NCI-H1417 treated with DMSO at 0.1 percent for 48 hours (cell line): Measurements from ENCODE around the gene ROR1.

Experiments
- DNase-seq: peaks from one replicate; lab custom pipeline; 2025; lab: John Stamatoyannopoulos, UW

ROR1 gene

GRCh38 chr1:63976006-63976405 lies 202.2 kb downstream of the ROR1 start:
- no peak for DNase-seq

- DNase-seq, result no peak
Measured at GRCh38 chr1:63977466-63977865, 203.6 kb downstream of the ROR1 start.

DNA sequence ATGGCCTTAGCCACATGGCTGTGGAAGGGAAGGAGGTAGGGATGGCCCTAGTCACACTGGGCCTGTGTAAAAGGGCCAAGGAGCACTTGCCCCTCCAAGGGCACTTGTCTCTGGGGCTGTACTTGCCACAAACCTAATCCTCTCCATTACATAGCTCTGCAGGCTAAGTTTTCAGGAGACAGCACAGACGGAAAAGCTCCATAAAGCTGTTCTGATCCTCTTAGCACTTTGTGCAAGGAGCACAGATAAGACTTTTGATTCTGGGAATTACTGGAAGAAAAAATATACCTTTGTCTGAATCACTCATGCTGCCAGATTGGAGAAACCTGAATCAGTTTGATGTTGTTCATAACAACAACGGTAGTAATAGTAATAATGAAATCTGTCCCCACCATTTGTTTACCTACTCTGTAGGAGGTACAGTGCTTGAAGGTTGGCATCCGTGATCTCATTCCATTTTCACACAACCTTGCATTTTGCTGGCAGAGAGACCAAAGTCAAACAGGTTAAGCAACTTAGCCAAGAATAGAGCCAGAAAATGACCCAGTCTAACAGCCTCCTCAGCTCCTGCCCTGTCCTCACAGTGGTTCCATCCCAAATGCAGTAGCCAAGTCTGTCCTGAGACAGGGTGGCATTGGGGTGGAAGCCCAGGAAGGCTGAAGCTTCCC lies 207.1 kb downstream of the ROR1 start:
- DNase-seq, result no peak

GRCh38 chr1:63981408-63981773 lies 207.6 kb downstream of the ROR1 start:
- no peak for DNase-seq

DNA sequence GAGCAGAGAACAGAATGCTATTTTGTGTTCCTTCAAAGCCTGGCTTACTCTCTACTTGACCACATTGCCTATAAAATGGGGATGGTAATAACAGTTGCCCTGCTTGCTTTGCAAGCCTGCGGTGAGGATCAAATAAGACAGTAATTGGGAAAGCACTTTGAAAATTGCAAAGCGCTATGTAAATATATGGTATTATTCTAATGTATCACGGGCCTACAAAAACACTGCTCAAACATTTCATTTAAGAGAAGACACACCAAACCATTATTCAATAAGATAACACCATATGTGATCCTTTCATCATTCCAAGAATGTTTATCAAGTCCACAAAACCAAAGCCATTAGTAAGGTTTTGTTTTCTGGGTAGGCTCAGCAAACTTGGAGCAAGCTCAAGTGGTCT lies 208.4 kb downstream of the ROR1 start:
- DNase-seq, result no peak

GRCh38 chr1:63983391-63984256 lies 209.8 kb downstream of the ROR1 start:
- no peak for DNase-seq

DNA sequence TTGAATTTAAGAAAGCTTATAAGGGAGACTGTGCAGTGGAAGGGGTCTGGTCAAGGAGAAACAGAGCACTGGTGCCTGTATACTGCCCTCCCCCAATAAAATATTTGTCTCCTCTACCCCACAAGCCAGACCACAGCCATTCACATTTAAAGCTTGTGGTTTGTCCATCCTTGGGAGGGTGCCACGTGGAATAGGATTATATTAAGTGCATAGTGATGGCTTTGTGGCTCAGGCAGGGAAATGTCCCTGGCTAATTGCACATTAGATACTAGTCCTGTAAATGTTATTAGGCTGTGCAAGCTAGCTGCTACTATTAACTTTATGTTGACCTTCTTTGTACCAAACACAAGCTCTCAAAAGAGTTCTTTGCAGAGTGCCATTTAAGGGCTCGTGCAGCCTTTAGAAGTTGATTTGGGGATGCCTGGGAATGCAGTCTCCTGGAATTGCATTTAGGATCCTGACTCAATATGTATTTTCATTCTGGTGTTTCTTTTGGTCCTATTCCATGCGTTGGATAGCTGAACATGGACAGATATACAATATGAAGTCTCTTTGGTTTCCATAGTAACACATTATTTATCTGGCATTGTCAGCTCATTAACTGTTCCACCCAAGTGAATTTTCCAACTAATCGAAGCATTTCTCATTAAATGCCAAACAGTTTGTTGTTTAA lies 210.6 kb downstream of the ROR1 start:
- no peak for DNase-seq

GRCh38 chr1:63984930-63985290 lies 211.1 kb downstream of the ROR1 start:
- no peak for DNase-seq

DNA sequence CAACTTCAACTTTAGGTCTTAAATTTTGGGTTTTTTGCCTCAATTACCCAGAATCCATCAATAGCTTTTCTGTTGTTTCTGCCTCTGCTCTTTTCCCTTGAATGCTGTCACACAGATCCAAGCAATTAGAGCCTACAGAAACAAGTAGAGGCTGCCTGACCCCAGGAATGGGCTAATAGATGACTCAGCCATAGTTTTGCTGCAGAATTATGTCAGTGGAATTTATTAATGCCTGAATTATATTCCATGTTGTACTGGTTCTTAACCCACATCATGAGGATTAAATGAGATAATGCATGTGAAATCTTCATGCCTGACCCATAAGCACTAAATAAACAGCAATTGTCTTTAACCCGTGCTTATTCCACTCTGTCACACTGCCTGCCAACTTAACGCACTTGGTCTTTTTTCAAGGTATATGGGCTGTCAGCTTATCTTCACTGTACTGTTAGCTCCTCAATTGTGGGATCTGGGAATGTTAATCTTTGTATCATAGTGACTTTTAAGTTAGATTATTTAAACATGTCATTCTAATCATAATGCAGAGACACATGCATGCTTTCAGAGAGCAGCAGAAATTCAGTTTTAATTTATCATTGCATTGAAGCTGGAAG lies 213.3 kb downstream of the ROR1 start:
- DNase-seq, result no peak

GRCh38 chr1:63987628-63988024 lies 213.8 kb downstream of the ROR1 start:
- no peak for DNase-seq

DNA sequence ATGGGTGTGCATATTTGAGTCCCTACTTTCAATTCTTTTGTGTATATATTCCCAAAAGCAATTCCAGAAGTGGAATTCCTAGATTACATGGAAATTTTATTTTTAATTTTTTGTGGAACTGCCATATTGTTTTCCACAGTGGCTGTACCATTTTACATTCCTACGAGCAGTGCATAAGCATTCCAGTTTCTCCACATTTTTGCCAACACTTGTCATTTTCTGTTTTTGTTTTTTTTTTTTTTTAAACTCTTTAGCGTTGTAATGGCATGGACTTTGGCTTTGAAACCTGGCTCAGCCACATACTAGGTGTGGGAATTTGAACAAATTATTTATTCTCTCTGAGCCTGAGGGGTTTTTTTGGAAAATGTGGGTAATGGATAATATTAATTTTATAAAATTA lies 215.1 kb downstream of the ROR1 start:
- no peak for DNase-seq

GRCh38 chr1:63991685-63992084 lies 217.9 kb downstream of the ROR1 start:
- no peak for DNase-seq

DNA sequence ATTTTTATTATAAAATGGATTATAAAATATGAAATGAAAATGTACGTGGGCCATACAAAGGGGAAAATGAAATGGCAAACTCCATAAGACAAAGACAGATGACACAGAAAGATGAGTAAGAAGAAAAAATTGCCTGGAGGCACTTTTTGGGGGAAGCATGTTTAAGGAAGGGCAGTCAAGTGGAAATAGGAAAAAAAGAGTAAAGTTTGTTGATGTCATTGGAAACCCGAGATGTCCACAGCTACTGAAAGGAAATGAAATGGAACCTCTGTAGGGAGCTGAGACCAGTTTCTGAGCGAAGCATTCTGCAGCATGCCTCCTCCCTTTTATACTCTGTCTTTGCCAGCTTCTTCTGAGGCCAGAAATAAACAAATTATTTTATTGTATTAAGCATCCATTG lies 226.2 kb downstream of the ROR1 start:
- no peak for DNase-seq

- DNase-seq, result no peak
Measured at GRCh38 chr1:64001038-64001437, 227.2 kb downstream of the ROR1 start.

- DNase-seq, result no peak
Measured at GRCh38 chr1:64004451-64005025, 230.7 kb downstream of the ROR1 start.

- no peak for DNase-seq
Measured at GRCh38 chr1:64005801-64006200, 232.0 kb downstream of the ROR1 start.

GRCh38 chr1:64006276-64007051 lies 232.6 kb downstream of the ROR1 start:
- no peak for DNase-seq

DNA sequence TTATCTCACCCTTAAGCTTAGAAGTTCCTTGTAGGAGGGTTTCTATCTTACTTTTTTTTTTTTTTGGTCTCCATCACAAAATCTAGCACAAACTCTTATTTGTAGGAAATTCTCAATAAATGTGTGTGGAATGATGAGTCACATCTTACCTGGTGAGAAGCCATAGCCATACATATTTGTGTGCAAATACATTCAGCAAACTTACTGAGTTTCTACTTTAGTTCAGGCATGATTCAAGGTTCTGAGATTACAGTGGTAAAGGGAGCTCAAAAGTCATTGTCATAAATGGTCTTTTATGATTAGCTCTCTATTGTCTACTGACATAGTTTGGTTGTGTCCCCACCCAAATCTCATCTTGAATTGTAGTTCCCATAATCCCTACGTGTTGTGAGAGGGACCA lies 236.5 kb downstream of the ROR1 start:
- no peak for DNase-seq

DNA sequence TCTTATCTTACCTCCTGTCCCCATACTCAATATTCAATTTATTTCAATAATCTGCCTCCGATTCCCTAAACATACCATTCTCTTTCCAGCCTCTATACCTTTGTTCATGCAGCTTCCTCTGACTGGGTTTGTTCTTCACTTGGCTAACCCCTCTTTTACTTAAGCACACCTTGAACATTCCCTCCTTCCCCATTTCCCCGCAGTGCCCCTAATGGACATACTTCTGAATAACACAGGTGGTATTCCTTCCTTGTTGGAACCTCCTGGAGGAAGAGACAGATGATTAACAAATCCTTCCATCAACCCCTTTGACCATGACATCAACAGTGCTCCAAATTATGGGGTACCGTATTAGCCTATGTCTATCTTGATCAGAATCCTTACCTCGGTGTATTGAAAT lies 239.6 kb downstream of the ROR1 start:
- no peak for DNase-seq

DNA sequence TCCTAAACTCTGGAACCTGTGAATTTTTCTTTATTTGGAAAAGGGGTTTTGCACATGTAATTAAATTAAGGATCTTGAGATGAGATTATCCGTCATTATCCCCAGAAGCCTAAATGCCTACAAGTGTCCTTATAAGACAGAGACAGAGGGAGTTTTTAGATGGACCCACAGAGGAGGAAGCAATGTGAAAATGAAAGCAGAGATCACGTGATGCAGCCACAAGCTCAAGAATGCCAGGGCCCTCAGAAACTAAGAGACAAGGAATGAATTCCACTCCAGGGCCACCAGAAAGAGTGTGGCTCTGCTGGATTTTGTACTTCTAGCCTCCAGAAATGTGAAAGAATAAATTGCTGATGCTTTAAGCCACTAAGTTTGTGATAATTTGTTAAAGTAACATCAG lies 246.0 kb downstream of the ROR1 start:
- no peak for DNase-seq

GRCh38 chr1:64021066-64021465 lies 247.2 kb downstream of the ROR1 start:
- DNase-seq, result no peak

DNA sequence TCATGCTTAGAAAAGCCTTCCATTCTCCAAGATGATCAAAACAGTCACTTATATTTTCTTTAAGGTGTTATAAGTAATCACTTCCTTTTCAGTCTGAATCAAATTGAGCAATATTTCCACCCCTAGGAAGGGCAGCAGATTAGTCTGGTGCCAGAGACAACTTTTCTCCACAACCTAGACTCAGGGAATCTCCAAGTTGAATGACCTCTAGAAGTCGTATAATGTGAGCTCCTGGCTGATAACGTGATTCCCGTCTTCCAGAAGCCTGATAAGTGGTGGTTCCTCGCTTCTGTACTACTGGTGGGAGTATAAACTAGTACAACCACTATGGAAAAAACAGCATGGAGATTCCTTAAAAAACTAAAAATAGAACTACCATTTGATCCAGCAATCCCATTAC lies 251.2 kb downstream of the ROR1 start:
- DNase-seq, result no peak
